Epithelial cell of prostate (primary cell): ENCODE measurements around the gene CDC20.

Source experiments
- DNase-seq: peaks from one replicate; pipeline ENCODE4 v3.0.0-alpha.2; 2011; ENCODE audit warnings: low read depth, low spot score
- H3K27ac ChIP-seq: fragments of 450-650 bp; 2 replicates; pipeline ENCODE4 v1.5.1; 2017; ENCODE audit warnings: mild to moderate bottlenecking

CDC20 gene

DNA sequence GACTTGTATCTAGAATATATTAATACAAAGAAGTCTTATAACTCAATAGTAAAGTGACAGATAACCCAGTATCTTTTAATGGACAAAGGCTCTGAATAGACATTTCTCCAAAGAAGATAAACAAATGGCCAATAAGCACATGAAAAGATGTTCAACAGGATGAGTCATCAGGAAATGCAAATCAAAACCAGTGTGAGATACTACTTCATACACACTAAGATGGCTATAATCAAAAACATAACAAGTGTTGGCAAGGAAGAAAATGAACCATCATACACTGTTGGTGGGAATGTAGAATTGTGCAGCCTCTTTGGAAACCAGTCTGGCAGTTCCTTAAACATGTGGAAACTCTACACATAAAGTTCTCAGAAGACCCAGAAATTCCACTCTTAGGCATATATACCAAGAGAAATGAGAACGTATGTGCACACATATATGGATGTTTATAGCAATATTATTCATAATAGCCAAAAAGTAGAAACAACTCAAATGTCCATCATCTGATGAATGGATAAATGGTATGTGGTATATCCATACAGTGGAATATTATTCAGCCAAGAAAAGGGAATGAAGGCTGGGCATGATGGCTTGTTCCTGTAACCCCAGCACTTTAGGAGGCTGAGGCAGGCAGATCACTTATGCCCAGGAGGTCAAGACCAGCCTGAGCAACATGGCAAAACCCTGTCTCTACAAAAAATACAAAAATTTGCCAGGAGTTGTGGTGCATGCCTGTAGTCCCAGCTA, 31.1 kb upstream of the CDC20 start:
- no peak overlapping the region for H3K27ac ChIP-seq
- no peak for DNase-seq

DNA sequence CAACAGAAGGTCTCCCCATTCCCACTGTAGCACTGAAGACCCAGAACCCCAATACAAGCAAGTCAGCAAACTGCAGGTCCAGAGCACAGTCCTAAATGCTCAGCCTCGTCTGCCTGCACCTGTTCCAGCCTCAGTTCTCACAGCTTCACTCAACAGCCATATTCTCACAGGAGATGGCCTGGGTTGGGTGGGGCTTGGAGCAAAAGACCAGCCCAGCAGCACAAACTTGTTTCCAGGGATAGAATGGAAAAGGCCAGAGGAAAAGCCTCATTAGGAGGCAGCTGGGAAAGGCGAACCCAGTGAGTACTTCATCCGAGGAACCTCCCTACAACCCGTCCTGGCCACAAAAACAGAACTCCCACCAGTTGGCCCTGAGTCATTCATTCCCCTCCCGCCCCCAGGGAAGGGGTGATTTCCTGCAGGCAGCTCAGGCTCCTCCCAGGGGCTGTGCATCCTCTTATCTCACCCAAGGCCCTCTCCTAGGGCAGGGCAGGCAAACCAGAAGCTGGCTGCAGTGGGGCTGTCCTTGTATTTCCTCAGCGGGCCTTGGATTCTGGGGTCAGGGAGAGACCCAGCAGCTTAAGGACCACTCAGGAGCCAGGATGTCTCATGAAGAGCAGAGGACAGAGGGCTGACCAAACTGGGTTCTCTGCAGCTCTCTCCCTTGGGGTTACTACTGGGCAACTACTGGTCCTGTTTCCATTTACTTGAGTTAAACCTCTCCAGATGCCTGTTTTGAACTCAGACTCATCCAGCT, 28.6 kb upstream of the CDC20 start:
- DNase-seq: no peak
- no peak overlapping the region for H3K27ac ChIP-seq

DNA sequence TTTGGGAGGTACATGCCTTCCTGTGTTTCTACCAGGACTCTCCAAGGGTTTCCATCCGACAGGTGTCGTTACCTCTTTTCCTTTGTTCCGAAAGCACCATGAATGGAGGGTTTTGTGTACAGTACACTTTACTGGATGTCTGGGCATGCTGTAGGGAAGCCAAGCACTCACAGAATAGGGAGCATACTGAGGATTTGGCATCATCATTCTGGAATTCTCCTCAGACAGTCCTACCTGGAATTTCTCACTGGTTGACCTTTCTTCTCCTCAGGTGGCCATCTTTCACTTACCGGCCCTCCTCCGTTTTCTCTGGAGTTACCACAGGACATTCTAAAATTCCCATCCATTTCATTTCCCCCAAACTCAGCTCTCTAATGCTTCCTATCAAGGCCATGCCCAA, 27.1 kb upstream of the CDC20 start:
- DNase-seq: no peak

DNA sequence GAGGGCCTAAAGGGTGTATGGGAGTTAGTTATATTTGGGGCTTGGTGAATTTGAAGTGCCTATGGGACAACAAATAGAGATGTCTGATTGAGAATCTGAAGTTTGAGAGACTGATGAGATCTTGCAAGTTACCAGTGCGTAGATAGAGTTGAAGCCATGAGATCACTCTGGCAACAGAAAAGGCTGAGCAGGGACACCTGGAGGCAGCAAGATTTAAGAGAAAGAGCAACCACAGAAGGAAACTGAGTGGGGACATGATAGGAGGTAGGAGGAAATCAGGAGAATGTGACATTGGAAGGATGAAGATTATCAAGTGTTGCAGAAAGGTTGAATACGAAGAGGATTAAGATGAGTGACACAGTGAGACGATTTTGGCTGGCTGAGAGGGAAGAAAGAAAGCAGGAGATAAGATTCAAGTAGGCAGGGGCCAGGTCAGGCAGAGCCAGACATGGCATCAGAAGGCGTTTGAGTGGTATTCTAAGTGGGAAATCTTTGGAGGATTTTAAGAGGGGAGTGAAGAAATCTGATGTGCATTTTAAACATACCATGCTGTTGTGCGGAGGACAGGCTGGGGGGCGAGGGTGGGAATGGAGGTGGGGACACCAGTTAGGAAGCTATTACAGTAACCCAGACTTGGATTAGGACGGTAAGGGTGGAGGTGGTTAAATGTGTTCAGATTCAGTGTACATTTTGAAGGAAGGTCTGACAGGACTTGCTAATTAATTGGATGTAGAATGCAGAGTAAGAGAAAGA, 24.2 kb upstream of the CDC20 start:
- no peak overlapping the region for H3K27ac ChIP-seq
- no peak for DNase-seq

More for the DNA sequence above, 27.1 kb upstream of the CDC20 start:
- no peak overlapping the region for H3K27ac ChIP-seq

DNA sequence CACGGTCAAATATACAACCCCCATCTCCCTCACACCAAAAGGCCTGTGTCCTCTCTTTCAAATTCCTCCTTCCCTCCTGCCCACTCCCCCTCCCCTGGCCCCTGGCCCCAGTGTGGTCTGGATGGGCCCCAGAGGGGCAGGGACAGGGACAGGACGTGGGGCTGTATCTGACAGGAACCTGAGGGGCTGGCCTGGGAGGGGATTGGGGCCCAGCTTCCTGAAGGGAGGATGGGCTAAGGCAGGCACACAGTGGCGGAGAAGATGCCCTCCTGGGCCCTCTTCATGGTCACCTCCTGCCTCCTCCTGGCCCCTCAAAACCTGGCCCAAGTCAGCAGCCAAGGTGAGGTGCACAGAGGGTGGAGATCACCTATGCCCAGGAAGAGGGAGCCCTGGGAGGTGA, 21.2 kb upstream of the CDC20 start, which contains the start of gene MPL:
Gene MPL (plus strand): TSS at position 231 of the 400 bp plus-strand sequence. CDS start 31 bp downstream, at position 262.
- H3K27ac ChIP-seq: no peak within 1 kb of the TSS
- DNase-seq: no peak

DNA sequence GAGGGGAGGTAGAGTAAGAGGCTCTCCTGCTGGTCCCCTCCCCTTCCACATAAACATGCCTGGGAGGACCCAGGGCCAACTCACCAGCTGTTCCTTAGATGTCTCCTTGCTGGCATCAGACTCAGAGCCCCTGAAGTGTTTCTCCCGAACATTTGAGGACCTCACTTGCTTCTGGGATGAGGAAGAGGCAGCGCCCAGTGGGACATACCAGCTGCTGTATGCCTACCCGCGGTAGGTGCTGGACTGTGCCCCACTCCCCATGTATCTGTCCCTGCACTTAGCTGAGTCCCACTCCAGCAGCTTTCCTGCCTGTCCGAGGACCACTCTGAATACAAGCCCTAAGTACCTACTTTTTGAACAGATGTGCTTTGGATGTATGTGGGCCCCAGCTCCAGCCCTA, 20.8 kb upstream of the CDC20 start:
- no peak overlapping the region for H3K27ac ChIP-seq
- no peak for DNase-seq

DNA sequence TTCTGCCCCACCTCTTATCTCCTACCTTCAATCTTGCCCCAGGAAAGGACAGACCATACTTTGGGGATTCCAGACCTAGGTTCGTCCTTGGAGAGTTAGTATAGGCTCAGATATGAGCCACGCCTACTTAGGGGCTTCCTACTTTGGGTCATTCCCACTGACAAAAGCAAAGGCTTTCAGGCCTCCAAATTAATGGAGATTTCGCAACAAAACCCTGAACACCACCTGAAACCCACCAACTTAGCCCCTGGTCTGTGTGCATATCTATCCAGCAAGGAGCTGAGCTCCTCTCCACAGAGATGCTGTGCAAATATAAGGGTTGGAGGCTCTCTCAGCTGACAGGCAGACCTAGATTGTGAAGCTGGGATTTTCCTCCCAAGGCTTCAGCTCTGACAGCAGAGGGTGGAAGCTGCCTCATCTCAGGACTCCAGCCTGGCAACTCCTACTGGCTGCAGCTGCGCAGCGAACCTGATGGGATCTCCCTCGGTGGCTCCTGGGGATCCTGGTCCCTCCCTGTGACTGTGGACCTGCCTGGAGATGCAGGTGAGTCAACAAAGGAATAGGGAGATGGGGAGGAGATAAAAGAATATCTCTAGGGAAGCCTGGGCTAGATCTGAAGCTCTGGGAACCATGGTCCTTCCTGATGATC, 19.1 kb upstream of the CDC20 start:
- H3K27ac ChIP-seq: no peak overlapping the region
- no peak for DNase-seq

DNA sequence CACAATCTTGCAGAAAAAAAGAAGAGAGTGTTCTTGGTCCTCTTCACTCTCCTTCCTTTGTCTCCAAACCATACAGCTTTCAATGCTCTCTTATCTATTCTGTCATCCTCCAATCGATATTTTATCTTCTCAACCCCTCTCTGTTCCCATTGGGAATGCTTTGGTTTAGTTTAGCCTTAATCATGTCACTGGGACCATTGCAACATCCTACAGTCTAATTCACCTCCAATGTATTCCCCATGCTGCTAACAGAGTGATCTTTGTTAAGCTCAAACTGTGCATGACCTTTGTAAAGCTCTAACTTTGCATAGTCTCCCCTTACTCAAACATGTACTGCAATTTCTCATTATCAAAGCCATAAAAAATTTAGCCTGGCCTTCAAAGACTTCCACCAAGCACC, 18.2 kb upstream of the CDC20 start:
- DNase-seq: no peak
- H3K27ac ChIP-seq: no peak overlapping the region

DNA sequence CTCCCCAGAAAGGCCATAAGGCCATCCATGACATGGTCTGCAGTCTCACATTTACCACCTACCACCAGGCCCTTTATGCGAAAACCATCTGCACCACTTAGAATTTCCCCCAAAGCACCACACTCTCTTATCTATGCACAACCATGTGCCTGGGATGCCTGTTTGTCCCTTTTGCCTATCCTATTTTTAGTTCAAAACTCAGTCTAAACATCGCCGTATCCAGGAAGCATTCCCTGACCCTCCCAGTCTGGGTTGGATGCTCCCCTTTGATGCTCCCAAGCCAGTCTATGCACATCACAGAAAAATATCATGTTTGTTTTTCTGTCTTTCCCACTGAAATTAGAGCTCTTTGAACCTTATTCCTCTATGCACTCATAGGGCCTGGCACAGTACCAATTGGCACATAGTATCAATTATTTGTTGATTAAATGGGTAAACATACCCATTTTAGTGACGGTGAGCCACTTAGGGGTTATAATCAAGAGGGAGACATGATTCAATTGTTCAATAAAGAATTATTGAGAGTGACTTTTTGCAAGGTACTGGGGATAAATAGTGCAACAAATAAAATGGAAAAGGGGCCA, 14.4 kb upstream of the CDC20 start:
- H3K27ac ChIP-seq: no peak overlapping the region
- DNase-seq: no peak

DNA sequence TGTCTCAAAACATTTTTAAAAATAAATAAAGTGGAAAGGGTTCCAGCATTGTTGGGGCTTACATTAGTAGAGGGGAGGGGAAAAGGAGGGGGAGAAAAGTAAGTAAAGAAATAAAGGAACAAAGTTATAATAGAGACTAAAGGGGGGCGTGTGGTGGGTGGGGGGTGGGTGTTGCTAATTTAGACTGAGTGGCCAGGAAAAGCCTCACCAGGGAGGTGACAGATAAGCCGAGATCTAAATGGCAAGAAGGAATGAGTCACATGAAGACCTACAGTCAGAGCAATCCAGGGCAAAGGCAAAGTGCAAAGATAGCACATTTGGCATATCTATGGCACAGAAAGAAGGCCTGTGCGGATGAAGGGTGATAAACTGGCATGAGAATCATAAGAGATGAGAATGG, 13.7 kb upstream of the CDC20 start:
- no peak overlapping the region for H3K27ac ChIP-seq
- DNase-seq: no peak

DNA sequence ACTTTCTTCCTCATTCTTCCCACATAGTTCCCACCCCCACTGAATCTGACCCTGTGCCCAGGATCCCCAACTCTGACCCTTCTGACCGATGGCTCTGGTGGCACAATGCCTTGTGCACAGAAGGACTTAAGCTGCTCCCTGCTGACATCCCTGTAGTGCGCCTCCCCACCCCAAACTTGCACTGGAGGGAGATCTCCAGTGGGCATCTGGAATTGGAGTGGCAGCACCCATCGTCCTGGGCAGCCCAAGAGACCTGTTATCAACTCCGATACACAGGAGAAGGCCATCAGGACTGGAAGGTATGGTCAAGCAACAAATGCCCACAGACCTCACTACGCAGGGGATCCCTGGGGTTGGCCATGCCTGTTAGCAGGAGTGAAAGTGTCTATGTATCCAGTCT, 12.1 kb upstream of the CDC20 start:
- no peak overlapping the region for H3K27ac ChIP-seq
- no peak for DNase-seq

DNA sequence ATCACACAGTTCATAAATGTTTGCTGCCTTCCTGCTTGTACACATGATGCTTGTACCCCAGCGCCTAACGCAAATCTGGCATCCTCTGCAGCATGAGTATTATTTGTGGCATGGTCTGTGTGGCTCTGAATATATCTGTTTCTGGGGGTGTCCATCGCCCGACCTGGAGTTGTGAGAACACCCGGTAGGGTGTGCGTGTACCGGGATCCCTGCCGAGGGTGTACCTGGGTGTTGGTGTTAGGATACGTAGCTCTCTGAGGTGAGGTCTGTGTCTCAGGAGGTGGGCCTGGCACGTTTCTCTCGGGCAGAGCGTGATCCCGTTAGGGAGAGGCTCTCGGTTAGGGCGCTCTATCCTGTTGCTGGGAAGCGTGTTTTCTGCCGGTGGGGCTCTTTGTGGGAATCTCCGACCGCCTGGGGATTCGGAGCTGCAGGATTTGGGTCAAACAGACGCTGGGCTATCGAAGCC, 10.4 kb upstream of the CDC20 start:
- no peak for DNase-seq
- H3K27ac ChIP-seq: peak overlapping the region; percentile 92

DNA sequence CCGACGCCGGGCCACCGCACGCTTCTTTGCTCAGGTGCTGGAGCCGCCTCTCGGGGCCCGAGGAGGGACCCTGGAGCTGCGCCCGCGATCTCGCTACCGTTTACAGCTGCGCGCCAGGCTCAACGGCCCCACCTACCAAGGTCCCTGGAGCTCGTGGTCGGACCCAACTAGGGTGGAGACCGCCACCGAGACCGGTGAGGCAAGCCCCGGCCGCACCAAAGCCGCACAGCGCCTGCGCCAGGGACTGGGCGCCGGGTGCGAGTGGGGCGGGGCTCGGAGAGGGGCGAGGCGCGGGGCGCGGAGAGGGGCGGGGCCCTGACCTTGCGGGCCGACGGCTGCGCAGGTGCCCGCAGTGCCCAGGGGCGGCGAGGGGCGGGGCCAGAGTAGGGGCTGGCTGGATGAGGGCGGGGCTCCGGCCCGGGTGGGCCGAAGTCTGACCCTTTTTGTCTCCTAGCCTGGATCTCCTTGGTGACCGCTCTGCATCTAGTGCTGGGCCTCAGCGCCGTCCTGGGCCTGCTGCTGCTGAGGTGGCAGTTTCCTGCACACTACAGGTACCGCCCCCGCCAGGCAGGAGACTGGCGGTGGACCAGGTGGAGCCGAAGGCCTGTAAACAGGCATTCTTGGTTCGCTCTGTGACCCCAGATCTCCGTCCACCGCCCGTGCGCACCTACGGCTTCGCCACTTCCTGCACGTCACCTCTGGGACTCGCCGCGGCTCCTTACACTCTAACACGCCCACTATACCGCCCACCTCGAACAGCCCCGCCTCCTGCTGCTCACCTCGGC, 9.8 kb upstream of the CDC20 start:
- H3K27ac ChIP-seq: peak overlapping the region; percentile 92
- no peak for DNase-seq

DNA sequence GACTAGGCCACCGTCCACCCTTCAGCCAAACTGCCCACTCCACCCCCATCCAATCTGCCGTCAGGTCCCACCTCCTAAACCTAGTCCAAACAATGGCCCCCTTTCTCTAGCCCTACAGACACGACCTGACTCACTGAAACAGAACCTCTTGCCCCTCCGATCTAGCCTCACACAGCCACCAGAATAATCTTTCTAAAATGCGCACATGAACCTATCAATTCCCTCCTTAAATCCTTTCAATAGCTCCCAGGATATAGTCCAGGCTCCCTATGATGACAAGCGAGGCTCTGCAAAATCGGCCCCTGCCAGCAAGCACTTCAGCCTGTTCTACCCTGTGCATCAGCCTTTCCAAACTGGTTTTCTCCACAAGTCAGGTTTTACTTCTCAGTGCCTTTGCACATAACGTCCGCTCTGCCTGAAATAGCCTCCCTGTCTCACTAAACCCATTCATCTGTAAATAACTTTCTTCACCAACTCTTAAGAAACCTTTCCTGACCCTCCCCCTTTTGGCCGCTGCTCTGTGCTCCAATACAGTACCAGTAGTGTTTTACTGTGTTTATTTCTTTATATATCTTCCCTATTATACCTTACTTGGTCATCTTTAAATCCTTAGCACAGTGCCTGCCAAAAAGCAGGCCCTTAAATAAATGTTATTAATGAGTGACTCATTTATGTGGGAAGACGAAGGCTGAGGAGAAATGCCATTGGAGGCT, 9.0 kb upstream of the CDC20 start:
- peak overlapping the region; percentile 92 for H3K27ac ChIP-seq

DNA sequence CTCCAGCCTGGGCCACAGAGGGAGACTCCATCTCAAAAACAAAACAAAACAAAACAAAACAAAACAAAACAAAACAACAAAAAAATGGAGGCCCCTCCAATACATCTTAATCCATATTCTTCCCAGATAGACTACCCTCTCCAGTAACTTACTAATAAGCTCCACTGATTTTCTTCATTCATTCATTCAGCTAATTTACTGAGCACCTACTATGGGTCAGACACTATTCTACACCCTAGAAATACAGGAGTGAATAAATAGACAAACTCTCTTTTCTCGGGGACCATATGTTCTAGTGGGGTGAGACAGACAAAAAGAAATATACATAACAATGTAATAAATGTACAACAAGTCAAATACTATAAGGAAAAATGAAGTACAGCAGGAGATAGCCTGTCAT, 7.8 kb upstream of the CDC20 start:
- DNase-seq: no peak
- H3K27ac ChIP-seq: no peak overlapping the region

More for the DNA sequence above, 9.0 kb upstream of the CDC20 start:
- no peak for DNase-seq

DNA sequence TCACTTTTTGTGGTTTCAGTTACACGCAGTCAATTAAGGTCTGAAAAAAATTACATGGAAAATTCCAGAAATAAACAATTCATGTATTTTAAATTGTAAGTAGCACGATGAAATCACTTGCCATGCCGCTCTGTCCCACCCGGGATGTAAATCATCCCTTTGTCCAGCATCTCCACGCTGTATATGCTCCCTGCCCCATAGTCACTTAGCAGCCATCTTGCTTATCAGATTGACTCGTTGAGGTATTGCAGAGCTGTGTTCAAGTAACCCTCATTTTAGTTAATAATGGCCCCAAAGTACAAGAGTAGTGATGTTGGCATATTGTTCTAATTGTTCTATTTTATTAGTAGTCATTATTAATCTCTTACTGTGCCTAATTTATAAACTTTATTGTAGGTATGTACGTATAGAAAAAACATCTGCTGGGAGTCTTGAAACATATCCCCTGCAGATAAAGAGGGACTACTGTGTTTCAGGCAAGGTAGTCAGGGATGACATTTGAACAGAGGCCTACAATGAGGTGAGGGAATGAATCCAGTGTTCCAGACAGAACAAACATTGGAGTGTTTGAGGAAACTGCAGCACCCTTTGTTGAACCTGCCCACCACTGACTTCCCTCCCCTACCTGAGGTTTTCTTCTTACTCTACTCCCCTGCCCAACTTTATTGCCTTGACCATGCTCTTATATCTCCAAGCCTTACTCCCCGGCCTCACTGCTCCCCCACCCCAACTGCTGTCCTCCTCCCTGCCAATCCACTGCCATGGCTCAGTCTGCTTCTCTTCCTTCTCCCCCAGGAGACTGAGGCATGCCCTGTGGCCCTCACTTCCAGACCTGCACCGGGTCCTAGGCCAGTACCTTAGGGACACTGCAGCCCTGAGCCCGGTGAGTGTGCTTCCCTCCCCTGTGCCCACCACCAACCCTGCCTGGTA, 7.1 kb upstream of the CDC20 start:
- no peak overlapping the region for H3K27ac ChIP-seq

DNA sequence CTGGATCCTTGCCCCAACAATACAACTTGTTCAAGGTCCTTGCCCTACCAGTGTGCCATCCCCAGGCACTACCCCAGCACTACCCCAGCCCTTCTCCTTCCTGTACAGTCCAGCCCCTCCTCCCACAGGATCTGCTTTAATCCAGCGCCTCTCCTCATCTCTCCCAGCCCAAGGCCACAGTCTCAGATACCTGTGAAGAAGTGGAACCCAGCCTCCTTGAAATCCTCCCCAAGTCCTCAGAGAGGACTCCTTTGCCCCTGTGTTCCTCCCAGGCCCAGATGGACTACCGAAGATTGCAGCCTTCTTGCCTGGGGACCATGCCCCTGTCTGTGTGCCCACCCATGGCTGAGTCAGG, 6.5 kb upstream of the CDC20 start:
- no peak for DNase-seq
- no peak overlapping the region for H3K27ac ChIP-seq

More for the DNA sequence above, 7.1 kb upstream of the CDC20 start:
- DNase-seq: no peak

DNA sequence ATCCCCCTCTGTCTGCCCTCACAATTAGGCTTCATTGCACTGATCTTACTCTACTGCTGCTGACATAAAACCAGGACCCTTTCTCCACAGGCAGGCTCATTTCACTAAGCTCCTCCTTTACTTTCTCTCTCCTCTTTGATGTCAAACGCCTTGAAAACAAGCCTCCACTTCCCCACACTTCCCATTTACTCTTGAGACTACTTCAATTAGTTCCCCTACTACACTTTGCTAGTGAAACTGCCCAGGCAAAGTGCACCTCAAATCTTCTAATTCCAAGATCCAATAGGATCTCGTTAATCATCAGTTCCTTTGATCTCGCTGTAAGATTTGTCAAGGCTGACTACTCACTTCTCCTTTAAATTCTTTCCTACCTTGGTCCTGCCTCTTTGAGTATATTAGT, 5.9 kb upstream of the CDC20 start:
- no peak for DNase-seq

More for the DNA sequence above, 5.9 kb upstream of the CDC20 start:
- no peak overlapping the region for H3K27ac ChIP-seq
